ENCODE measurements around the gene RAB17.
"Not testable (repeated sequence)": the region's sequence is repeated elsewhere in the genome, so short reads cannot be mapped to it uniquely, and the experiment has no call there.

RAB17 gene

DNA sequence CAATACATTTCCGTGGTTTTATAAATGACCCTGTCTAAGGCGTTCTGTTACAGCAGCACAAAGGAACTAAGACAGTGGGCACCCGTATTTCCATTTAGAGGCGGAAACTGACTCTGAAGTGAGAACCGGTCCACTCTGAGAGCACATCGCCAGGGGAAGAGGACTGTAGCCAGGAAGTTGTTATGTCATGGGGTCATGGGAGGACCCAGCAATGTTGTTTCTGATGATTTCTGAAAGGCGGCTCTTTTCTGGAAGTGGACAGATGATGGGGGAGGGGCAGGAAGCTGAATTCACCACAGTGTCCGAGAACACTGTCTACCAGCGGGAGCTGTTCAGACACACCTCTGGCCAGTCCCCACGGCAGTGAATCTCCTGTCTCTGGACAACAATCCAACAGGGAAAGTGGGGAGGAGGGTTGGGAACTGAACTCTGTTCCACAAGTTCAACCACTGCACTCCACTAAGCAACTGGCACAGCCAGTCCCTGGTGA, 34.7 kb upstream of the RAB17 start:
- in situ Hi-C loops (cut with MboI; ENCODE audit: low sequenced_read_pairs): no loop called here

DNA sequence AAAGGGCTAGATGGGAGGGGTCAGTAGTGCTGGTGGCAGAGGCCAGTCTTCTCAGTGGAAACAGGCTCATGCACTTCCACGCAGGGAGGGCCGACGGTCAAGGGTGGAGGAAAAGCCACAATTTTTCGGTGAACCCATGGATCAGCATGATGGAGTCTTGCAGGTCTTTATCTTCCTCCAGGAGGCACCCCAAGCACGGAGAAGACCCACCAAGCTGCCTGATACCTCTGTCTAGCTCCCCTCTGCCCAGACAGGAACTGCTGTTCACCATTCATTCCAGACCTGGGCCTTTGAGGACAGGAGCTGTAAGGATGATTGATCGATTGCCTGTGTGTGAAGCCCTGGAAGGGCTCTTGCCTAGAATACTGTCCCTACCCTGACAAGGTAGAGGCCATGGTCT, 34.0 kb upstream of the RAB17 start:
- in situ Hi-C loops (cut with MboI; ENCODE audit: low sequenced_read_pairs): no loop called here

DNA sequence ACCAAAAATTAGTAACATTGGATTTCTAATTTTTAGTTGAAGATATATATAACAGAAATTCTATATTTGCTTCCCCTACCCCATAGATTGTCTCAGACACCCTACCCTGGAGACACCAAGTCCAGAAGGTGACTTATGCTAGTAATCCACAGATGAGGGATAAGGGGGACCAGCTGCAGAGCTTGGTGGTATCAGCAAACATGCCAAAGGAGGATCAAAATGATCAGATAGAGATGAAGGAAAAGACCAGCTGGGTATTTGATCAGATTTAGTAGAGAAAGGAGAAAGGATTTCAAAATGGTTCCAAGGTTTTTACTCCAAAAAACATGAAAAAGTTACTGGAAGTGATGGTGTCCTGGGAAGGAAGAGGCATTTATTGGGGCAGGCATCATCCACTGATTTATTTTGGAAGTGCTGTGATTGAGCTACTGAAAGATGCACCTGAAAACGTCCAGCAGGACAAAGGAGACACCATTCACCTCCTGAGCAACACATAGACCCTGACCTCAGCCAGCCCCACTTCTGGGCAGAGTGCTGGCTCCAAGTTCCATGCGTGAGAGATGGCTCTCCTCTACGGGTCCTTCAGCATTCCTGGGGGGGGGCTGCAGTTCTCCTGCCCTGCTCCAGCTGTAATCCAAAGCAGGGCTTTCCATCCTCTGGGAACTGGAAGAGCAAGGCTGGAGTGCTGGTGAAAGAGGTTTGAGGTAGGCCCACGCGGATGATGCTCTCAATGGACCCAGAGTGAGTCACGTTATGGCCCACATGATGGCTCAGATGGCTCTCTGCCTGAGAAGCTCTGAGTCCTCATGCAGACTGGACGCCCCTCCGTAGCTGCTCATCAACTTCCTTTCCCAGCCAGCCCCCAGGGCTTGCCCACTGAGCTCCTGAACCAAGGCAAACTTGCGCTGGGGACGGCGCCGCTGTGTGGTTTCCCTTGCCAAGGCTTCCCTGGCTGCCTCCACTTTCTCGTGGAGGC, 33.2 kb upstream of the RAB17 start:
- in situ Hi-C loops (cut with MboI; ENCODE audit: low sequenced_read_pairs): no loop called here

DNA sequence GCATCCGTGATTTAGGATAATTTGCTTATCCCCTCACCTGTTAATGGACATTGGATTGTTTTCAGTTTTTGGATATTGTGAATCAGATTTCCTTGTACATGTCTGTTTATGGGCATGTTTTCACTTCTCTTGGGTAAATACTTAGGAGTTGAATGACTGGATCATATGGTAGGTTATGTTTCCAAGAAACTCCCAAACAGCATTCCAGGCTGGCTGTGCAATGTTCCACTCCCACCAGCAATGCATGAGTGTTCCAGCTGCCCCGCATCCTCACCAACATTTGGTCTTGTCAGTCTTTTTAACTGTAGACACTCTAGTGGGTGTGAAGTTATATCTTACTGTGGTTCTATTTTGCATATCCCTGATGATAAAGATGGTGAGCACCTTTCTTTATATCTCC, 27.9 kb upstream of the RAB17 start:
- in situ Hi-C loops (cut with MboI; ENCODE audit: low sequenced_read_pairs): no loop called here

DNA sequence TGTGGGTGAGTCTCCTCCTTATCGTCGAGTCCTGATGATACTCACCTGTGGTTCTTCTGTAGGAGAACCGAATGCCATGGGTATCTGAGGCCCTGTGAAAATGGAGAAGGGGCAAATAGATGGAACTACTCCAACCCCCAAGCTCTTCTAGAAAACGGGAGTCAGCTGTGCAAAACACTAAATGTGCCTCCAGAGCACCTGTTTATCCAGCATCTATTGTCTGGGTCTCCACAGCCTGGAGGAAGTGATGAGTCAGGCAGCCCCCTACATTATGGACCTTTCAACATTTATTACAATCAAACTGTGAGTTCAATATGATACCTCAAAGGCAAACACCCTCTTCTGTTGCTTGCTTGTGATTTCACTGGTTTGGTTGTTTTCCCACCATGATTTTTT, 27.1 kb upstream of the RAB17 start:
- in situ Hi-C loops (cut with MboI; ENCODE audit: low sequenced_read_pairs): no loop called here

DNA sequence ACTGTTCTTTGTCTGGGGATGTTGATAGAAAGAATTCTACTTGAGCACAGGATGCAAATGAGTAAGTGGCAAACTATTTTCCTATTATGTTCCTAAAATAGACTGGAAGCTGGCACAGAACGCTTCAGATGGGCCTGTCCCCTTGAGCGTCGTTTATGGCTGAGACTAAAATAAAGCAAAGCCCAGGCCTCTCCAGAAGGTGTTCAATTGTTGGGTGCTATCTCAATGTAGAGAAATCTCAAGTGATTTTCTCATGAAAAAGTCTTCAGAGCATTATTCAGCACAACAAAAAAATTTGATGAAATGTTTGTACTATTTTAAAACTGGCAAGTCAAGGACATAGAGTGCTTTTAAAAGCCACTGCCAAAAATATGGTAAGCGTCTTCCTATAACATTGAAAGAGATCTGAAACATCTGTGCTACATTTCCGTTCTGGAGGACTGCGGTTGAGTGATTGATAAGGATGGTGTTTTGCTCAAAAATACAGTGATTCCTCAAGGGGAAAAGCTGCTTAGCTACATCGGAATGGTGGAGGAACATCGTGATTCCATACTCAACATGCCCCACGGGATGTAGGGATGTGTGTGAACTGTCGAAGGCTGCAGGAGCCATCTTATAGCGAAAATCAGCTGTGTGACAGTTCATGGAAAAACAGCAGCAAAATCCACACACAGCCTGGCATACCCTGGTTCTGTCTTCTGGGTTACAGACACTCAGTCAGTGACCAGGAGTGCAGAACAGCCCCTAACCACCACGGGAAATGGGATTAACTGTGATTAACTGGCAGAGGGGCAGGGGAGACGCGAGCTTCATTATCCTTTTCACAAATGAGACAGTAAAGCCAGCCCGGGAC, 26.4 kb upstream of the RAB17 start:
- in situ Hi-C loops (cut with MboI; ENCODE audit: low sequenced_read_pairs): no loop called here

DNA sequence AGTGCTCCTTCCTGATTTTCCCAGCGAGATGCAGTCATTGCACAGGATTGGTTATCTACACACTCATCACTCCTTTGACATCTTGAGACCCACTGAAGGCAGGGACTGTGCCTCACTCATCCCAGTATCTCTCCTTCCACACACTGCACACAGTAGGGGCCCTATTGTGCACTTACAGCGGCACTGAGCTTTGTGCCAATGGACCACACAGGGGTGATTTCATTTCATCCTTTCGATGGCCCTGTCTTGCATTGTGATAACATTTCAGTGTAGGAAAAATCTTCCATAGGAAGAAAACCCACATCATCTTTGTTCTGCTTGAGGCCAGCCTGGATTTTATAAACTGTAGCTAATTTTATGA, 25.8 kb upstream of the RAB17 start:
- in situ Hi-C loops (cut with MboI; ENCODE audit: low sequenced_read_pairs): no loop called here

DNA sequence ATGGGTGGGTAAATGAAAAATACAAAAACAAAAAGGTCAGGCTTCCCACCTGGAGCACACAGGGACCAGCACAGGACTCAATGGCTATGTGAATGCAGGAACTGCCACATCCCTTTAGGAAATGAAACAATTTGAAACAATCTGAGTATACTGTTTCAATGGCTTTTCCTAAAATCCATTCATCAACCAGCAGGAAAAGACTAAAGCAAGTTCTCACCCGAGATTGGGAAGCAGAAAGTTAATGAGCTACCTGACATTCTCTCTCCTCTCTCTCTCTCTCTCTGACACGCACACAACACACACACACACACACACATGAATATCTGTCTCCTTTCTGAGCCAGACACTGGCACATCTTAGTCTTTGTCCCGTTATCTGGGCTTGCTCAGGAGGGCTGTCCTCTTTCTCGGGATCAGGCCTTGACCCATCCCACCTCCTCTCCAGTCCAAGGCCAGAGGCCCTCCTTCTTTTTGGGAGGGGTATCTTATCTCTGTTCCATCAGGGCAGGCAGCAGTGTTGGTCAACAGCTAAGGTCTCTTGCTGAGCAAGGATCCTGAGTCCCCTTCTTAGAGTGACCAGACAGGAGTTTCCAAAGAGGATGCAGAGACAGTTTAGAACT, 25.2 kb upstream of the RAB17 start:
- in situ Hi-C loops (cut with MboI; ENCODE audit: low sequenced_read_pairs): no loop called here

DNA sequence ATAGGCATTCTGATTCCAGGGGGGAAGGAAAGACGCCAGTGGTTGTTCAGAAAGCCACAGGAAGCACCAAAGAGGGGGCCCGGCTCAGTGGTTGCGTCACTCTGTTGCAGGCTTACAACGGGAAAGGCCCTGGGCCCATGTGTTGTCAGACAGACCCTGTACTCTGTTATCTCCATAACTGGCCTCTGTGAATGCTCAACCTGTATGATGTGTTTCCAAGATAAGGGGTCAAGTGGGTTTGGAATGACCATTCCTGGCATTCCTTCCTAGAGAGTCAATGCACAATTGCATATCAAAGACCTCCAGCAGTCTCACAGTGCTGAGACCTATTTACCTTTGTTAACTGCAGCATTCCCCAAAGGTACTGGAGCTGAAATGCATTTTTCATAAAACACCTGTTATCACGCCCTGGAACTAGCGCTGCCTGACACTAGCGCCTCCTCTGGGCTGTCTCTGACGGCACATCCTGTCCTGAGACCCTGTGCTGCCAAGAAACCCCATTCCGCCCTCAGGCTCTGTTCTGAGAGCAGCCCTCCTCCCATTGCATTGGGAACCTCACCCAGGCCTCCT, 23.7 kb upstream of the RAB17 start:
- in situ Hi-C loops (cut with MboI; ENCODE audit: low sequenced_read_pairs): no loop called here

DNA sequence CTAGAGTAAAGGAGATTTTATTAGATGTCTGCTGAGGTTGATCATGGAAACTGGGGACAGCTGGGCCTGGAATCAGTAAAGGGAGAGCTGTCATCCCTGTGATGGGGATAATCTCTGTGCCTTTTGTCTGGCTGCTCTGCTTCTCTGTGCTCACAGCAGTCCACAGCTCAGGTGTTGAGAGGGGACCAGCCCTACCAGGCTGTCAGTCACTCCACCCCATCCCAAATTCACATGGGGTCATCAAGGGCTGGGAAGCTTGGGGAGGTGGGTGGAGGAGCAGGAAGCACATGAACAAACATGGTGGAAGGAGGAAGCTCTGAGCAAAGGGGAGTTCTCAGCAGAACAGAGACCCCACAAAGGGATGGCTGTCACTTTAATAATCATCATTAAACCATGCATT, 23.1 kb upstream of the RAB17 start:
- in situ Hi-C loops (cut with MboI; ENCODE audit: low sequenced_read_pairs): no loop called here

DNA sequence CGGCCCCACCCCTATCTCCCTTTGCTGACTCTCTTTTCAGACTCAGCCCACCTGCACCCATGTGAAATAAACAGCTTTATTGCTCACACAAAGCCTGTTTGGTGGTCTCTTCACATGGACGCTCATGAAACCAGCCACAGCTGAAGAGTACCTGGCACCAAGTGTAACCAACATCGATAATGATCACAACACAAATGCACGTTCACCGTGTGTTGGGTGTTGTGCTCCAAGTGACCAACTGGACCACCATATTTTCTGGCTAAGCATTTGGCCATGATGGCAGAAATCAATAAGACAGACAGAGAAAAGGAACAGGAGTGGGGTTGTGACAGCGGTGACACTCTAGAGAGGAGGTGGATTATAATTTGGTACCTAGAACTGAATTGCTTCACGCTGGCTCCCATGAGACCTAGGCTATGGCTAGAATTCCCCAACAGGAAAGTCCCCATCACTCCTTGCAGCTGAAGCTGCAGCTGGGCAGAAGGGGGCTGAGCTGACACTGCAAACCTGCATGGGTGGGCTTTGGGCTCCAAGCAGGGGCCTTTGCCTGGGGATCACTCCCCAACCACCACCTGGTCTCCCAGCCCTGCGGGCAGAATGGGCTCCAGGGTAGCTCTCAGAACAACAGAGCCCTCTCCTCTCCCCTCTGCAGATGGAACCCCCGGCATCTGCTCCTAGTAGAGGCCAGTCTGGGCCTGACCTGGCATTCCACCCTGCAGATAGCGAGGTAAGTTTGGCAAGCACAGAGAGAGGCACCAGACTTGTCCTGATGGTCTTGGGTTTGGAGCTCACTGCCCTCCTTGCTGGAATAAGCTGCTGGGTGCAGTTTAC, 22.2 kb upstream of the RAB17 start:
- in situ Hi-C loops (cut with MboI; ENCODE audit: low sequenced_read_pairs): no loop called here

DNA sequence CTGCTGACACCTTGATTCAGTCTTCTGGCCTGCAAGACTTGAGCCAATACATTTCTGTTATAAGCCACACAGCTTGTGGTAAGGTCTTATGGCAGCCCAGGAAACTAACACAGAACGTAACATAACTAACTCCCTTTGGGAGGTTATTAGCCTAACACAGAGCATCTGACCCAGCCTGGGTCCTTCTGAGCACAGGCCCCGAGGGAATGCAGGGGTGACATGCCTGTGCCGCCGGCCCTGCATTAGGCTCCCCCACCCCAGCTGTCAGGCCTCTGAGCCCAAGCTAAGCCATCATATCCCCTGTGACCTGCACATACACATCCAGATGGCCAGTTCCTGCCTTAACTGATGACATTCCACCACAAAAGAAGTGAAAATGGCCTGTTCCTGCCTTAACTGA, 16.0 kb upstream of the RAB17 start:
- in situ Hi-C loops (cut with MboI; ENCODE audit: low sequenced_read_pairs): not testable (repeated sequence)

DNA sequence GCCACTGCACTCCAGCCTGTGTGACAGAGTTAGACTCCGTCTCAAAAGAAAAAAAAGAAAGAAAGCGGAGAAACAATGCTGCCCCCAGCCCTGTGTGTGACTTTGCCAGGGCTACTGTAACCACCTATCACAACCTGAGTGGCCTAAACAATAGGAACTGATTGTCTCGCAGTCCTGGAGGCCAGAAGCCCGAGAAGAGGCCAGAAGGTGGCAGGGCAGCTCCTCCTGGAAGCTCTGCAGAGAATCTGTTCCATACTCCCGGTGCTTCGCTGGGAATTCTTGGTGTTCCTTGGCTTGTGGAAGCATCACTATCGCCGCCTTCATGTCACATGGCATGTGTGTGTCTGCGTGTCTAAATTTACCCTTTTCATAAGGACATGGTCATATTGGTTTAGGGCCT, 14.4 kb upstream of the RAB17 start:
- in situ Hi-C loops (cut with MboI; ENCODE audit: low sequenced_read_pairs): no loop called here

DNA sequence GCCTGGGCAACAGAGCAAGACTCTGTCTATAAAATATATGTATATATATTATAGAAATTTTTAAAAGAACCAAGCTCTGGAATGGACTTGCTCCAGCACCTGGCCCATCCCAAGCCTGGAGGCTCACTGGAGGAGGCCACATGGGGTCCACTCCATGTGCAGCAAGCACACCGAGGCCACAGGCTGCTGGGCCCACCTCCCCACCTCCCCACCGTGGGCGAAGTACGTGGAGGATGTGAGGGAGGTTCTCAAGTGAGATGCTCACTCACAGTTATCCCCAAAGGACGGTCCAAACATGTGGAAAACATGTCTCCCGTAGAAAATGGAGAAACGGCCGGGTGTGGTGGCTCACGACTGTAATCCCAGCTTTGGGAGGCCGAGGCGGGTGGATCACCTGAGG, 13.9 kb upstream of the RAB17 start:
- in situ Hi-C loops (cut with MboI; ENCODE audit: low sequenced_read_pairs): no loop called here

DNA sequence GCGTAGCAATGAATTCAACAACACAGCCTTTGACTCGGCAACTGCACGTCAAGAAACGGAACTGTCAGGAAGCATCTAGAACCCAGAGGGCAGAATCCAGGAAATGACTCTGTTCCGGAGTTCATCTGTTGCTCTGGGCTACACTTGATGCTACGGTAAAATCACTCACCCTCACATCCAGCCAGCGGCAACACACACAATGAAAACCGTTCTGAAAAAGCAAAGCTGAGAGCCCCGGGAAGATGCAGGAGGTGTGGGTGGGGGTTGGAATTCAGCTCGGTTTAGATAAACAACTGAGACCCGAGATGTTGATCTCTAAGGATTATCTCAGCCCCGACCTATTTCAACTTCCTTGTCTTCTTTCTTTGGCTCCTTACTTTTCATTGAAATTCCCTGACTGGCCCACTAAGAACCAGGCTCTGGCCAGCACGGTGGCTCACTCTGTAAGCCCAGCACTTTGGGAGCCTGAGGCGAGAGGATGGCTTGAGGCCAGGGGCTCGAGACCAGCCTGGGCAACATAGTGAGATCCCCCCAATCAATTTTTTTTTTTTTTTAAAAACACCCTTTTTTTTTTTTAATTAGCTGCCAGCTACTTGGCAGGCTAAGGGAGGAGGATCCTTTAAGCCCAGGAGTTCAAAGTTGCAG, 13.3 kb upstream of the RAB17 start:
- in situ Hi-C loops (cut with MboI; ENCODE audit: low sequenced_read_pairs): no loop called here

DNA sequence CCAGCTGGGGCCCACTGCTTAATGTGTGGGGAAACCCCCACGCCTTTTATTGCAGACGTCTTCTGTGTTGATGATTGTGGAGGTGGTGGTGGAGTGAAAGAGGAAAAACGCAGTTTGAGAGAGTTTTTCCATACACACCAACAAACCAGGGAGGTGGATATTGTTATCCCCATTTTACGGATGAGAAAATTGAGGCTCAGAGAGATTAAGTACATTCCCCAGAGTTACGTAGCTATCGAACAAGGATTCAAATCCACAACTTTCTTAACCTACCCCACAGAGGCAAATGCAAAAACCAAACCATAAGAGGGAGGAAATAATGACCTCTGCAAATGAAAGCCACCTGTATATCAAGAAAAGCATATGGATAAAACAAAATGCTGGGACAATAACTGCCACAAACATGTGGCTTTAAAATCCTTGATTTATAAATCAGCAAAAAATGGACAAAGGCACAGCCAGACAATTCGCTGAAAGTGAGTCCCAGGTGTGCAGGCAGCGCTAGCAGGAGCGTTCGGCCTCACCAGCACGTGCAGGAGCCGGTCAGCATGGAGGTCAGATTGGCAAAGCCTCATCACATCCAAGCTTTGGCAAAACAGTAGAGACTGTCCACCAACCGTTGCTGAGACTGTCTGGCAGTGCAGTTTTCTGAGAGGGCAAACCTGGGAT, 12.6 kb upstream of the RAB17 start:
- in situ Hi-C loops (cut with MboI; ENCODE audit: low sequenced_read_pairs): no loop called here

DNA sequence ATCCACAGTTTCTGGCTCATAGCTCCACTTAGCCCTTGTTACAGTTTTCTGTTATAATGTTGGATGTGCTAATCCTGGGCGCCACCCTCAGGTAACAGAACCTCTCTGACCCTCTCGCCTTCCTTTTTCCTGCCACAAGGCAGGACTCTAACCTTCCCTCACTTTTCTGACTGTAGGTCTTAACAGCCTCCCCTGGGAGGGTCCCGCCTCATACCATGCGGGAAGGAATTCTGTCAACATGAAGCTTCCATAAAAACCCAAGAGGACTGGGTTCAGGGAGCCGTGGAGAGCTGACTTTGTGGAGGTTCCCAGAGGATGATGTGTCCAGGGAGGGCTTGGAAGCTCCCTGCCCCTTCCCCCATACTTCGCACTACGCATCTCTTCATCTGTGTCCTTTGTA, 11.9 kb upstream of the RAB17 start:
- in situ Hi-C loops (cut with MboI; ENCODE audit: low sequenced_read_pairs): no loop called here

DNA sequence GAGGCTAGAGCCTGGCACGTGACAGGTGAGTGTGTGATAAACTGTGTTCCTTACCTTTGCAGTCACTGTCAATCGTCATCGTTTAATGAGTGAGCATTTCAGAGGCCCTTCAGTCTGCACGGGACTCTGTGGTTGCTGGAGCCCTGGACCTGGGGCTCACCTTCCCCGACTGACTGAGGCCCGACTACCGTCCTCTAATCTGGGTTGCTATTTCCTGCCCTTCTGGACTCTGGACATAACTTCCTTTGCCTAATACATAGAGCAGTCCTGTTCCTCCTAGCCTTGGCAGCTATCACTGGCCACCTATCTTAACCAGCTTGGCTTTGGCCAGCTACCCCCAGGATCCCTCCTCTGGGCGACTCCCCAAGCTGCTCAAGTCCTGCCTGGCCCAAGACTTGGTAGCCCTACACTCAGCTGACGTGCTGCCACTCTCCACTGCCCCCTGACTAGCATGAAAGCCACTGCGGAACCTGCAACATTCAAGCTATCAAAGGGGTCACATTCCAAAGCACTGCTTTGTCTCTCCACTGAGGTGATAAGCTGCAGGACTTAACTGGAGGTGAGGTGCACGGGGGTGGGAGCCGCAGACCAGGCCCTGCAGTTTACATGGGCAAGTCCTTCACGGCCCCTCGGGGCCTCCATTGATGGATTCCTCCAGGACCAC, 11.1 kb upstream of the RAB17 start:
- in situ Hi-C loops (cut with MboI; ENCODE audit: low sequenced_read_pairs): no loop called here
